H7 (cell line): Measurements from ENCODE around the gene CIB4. TPM values are rescaled to one million over a fixed set of nuclear protein-coding genes. Genes with fewer than 3 reads are reported as not detected.
A peak's percentile ranks its signal among the peaks of the same experiment; 100 is the strongest.

ENCODE experiments used
- DNase-seq: peaks from one replicate; pipeline ENCODE4 v3.0.0; 2012
- H3K27me3 ChIP-seq: 2 replicates; pipeline ENCODE4 v1.6.0; 2011; ENCODE audit warnings: mild to moderate bottlenecking, low read length; ENCODE audit not compliant: control insufficient read depth, insufficient read depth
- H3K36me3 ChIP-seq: replicated peaks from 2 replicates; pipeline ENCODE4 v1.5.1; 2011; ENCODE audit warnings: low read length; ENCODE audit not compliant: control insufficient read depth, insufficient read depth
- H3K4me3 ChIP-seq: 2 replicates; pipeline ENCODE4 v1.5.1; 2011; ENCODE audit warnings: low read depth, mild to moderate bottlenecking, control low read depth, low read length, moderate library complexity; ENCODE audit not compliant: insufficient read depth
- total RNA-seq: library from RNA; depleted of rRNA; stranded (reverse); fragments of >200 nt; shearing (Covaris generic); gene quantifications from 2 replicates; pipeline ENCODE4 v1.2.3, GENCODE V29; 2014

The CIB4 gene
- total RNA-seq, 1 experiment from 2014 or later: not detected

- no peaks in the 10 kb centered on the region for H3K36me3 ChIP-seq
- no peak overlapping the region for H3K4me3 ChIP-seq
- no peaks in the 10 kb centered on the region for H3K27me3 ChIP-seq
- peak; percentile 81 for DNase-seq
These were observed 35.8 kb downstream of the CIB4 start for GRCh38 chr2:26605195-26605998.

GRCh38 chr2:26602575-26602974, 38.6 kb downstream of the CIB4 start:
- Histone ChIP-seq H3K27me3 (no peaks in the 10 kb centered on the region), H3K36me3 (no peaks in the 10 kb centered on the region), H3K4me3 (no peak overlapping the region)
- no peak for DNase-seq

- H3K27me3 ChIP-seq: no peaks in the 10 kb centered on the region
- H3K4me3 ChIP-seq: no peak overlapping the region
- no peaks in the 10 kb centered on the region for H3K36me3 ChIP-seq
- DNase-seq: no peak
These were observed 41.8 kb downstream of the CIB4 start for GRCh38 chr2:26599387-26599786.

- Histone ChIP-seq H3K36me3 (no peaks in the 10 kb centered on the region), H3K27me3 (no peaks in the 10 kb centered on the region), H3K4me3 (no peak overlapping the region)
- no peak for DNase-seq
These were observed 42.2 kb downstream of the CIB4 start for GRCh38 chr2:26598996-26599373.

GRCh38 chr2:26598336-26598995, 42.7 kb downstream of the CIB4 start:
- peak; percentile 31 for DNase-seq
- H3K27me3 ChIP-seq: no peaks in the 10 kb centered on the region
- no peak overlapping the region for H3K4me3 ChIP-seq
- H3K36me3 ChIP-seq: no peaks in the 10 kb centered on the region

- DNase-seq: no peak
These were observed 44.0 kb downstream of the CIB4 start for GRCh38 chr2:26597197-26597596.

GRCh38 chr2:26595146-26595545, 46.0 kb downstream of the CIB4 start:
- no peak for DNase-seq
- no peak overlapping the region for H3K4me3 ChIP-seq
- H3K36me3 ChIP-seq: no peaks in the 10 kb centered on the region
- H3K27me3 ChIP-seq: no peaks in the 10 kb centered on the region

More at GRCh38 chr2:26597197-26597596, 44.0 kb downstream of the CIB4 start:
- Histone ChIP-seq H3K27me3 (no peaks in the 10 kb centered on the region), H3K36me3 (no peaks in the 10 kb centered on the region), H3K4me3 (no peak overlapping the region)

- Histone ChIP-seq H3K4me3 (no peak overlapping the region), H3K27me3 (no peaks in the 10 kb centered on the region; the same call in 1 of the 2 replicates), H3K36me3 (no peaks in the 10 kb centered on the region)
- DNase-seq: no peak
These were observed 49.3 kb downstream of the CIB4 start for GRCh38 chr2:26591619-26592505.

- no peak for DNase-seq
- Histone ChIP-seq H3K36me3 (no peaks in the 10 kb centered on the region), H3K4me3 (no peak overlapping the region), H3K27me3 (no peaks in the 10 kb centered on the region; the same call in 1 of the 2 replicates)
These were observed 50.1 kb downstream of the CIB4 start for GRCh38 chr2:26590980-26591618.

- no peak for DNase-seq
These were observed 50.7 kb downstream of the CIB4 start for GRCh38 chr2:26590508-26590907.

GRCh38 chr2:26588576-26588975, 52.6 kb downstream of the CIB4 start:
- Histone ChIP-seq H3K27me3 (no peaks in the 10 kb centered on the region; the same call in 1 of the 2 replicates), H3K36me3 (no peaks in the 10 kb centered on the region), H3K4me3 (no peak overlapping the region)
- no peak for DNase-seq

More at GRCh38 chr2:26590508-26590907, 50.7 kb downstream of the CIB4 start:
- no peaks in the 10 kb centered on the region for H3K36me3 ChIP-seq
- no peaks in the 10 kb centered on the region; the same call in 1 of the 2 replicates for H3K27me3 ChIP-seq
- H3K4me3 ChIP-seq: no peak overlapping the region

GRCh38 chr2:26587994-26588393, 53.2 kb downstream of the CIB4 start:
- no peaks in the 10 kb centered on the region for H3K36me3 ChIP-seq
- no peak overlapping the region for H3K4me3 ChIP-seq
- H3K27me3 ChIP-seq: no peaks in the 10 kb centered on the region; the same call in 1 of the 2 replicates
- no peak for DNase-seq

- DNase-seq: no peak
- H3K4me3 ChIP-seq: no peak overlapping the region
- no peaks in the 10 kb centered on the region for H3K36me3 ChIP-seq
- no peaks in the 10 kb centered on the region; the same call in 1 of the 2 replicates for H3K27me3 ChIP-seq
These were observed 55.2 kb downstream of the CIB4 start for GRCh38 chr2:26585966-26586365.

- DNase-seq: peak; percentile 55
- H3K27me3 ChIP-seq: no peaks in the 10 kb centered on the region; the same call in 1 of the 2 replicates
- no peak overlapping the region for H3K4me3 ChIP-seq
- H3K36me3 ChIP-seq: no peaks in the 10 kb centered on the region
These were observed 56.1 kb downstream of the CIB4 start for GRCh38 chr2:26585100-26585499.
